Lung microvascular endothelial cell (primary cell): ENCODE results near the gene BUD31. TPM values are rescaled to one million over a fixed set of nuclear protein-coding genes. Genes with fewer than 3 reads are reported as not detected.
A peak's percentile ranks its signal among the peaks of the same experiment; 100 is the strongest.
"Not testable (repeated sequence)": the region's sequence is repeated elsewhere in the genome, so short reads cannot be mapped to it uniquely, and the experiment has no call there.

ENCODE experiments used
- DNase-seq, 2 donors: peaks; one replicate each; pipeline versions ENCODE4 v3.0.0 to v3.0.0-alpha.2; 2010; ENCODE audit warnings: low read depth in 2 of 2
- total RNA-seq: library from RNA; depleted of rRNA; stranded (reverse); fragments of >200 nt; gene quantifications from 2 replicates; pipeline ENCODE4 v1.2.1, GENCODE V29; 2014

BUD31 gene
- 73.0 and 75.0 TPM in 2 replicates for total RNA-seq

GRCh38 chr7:99408379-99409191 is at the start of gene BUD31, which contains the start of gene PDAP1:
TSS of gene BUD31 (plus strand) at chr7:99408969. CDS start at chr7:99411093, 2,124 bp downstream.
TSS of gene PDAP1 (minus strand) at chr7:99408597. CDS start at chr7:99408548, 49 bp downstream.
- DNase-seq = peak; percentile 94 to 97

GRCh38 chr7:99359465-99360154 is 49.2 kb upstream of the BUD31 start:
- DNase-seq = no peak

- peak in 1 of 2 donors; percentile 16 for DNase-seq
Measured at GRCh38 chr7:99362801-99363200, 46.0 kb upstream of the BUD31 start.

- DNase-seq = no peak
Measured at GRCh38 chr7:99363286-99363685, 45.5 kb upstream of the BUD31 start.

GRCh38 chr7:99365318-99366141 is 43.2 kb upstream of the BUD31 start:
- DNase-seq = peak; percentile 35 to 58

GRCh38 chr7:99366646-99367045 is 42.1 kb upstream of the BUD31 start:
- no peak for DNase-seq

DNA sequence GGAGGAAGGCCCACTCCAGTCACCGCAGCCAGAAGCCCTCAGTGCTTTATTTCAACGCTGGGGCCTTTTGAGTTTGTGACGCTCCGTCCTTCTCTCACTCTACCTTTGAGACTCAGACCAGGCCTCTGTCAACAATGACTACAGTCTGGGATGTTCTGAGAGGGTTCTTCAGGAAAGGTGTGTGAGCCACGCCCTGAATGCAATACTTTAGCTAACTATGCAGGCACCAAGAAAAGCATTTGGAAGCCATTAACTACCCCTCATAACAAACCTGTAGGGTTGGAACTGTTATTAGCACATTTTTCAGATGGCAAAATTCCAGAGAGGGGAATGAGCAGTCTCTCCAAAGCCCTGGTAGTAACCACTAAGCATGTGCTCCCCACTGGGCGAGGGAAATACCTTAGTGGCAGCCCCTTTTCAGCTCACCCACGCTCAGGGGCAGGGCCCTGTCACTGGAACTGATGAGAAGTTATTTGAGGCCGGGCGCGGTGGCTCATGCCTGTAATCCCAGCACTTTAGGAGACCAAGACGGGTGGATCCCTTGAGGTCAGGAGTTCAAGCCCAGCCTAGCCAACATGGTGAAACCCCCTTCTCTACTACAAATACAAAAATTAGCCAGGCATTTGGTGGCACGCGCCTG is 39.9 kb upstream of the BUD31 start:
- no peak for DNase-seq

- no peak for DNase-seq
Measured at GRCh38 chr7:99369767-99370391, 38.9 kb upstream of the BUD31 start.

- no peak for DNase-seq
Measured at GRCh38 chr7:99371376-99371920, 37.3 kb upstream of the BUD31 start.

DNA sequence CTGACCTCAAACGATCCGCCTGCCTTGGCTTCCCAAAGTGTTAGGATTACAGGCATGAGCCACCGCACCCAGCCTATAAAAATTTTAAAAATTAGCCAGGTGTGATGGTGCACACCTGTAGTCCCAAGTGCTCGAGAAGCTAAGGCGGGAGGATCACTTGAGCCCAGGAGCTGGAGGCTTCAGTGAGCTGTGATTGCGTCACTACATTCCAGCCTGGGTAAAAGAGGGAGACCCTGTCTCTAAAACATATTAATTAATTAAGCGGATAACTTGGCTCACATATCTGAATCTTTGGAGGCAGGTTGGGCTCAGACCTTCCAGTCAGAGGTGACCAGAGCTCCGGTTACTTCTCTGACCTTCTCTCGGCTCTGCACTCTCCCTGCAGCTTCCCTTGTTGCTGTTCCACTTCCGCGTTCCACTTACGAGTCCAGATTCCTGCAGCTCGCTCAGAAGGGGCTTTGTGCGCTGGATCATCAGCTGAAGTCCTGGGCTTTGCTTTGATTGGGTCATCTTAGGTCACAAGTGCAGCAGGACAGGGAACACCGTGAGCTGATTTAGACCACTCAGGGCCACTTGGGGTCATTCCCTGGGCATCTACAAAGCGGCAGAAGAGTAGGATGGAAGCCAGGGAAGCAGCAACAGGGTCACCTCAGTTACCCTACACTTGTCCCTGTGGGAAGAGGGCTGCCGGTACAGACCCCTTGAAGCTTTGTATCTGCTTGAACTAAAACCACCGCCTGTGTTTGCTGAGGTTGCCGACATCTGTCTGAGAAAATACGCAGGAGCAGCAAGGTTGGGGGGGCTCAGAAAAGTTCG is 36.3 kb upstream of the BUD31 start:
- DNase-seq = peak in 1 of 2 donors; percentile 52

DNA sequence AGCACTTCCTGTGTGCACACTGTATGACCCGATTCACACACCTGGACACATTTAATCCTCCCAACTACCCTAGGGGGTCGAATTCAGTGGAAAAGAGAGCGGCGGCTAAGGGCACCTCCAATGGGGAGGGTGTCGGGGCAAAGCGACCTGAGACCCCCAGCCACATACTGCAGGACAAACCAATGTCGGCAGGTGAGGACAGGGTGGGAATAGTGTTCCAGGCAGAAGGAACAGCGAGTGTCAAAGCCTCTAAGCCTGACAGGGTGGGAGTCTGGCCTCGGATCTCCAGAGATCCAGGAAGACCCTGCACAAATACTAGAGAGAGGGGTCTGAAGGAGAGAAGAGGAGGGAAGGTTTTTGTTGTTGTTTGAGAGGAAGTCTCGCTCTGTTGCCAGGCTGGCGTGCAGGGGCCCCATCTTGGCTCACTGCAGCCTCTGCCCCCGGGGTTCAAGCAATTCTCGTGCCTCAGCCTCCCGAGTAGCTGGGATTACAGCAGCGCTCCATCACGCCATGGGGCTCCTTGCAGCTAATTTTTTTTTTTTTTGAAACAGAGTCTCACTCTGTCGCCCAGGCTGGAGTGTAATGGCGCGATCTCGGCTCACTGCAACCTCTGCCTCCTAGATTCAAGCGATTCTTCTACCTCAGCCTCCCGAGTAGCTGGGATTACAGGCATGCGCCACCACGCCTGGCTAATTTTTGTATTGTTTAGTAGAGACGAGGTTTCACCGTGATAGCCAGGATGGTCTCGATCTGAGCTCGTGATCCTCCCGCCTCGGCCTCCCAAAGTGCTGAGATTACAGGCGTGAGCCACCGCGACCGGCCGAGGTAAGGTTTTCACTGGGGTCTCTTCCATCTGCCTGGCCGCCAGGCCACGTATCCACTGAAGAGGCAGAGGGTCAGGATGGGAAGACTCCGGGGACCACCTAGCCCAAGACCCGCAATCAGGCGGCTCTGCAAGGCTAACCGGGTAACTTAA is 35.4 kb upstream of the BUD31 start:
- DNase-seq = no peak

DNA sequence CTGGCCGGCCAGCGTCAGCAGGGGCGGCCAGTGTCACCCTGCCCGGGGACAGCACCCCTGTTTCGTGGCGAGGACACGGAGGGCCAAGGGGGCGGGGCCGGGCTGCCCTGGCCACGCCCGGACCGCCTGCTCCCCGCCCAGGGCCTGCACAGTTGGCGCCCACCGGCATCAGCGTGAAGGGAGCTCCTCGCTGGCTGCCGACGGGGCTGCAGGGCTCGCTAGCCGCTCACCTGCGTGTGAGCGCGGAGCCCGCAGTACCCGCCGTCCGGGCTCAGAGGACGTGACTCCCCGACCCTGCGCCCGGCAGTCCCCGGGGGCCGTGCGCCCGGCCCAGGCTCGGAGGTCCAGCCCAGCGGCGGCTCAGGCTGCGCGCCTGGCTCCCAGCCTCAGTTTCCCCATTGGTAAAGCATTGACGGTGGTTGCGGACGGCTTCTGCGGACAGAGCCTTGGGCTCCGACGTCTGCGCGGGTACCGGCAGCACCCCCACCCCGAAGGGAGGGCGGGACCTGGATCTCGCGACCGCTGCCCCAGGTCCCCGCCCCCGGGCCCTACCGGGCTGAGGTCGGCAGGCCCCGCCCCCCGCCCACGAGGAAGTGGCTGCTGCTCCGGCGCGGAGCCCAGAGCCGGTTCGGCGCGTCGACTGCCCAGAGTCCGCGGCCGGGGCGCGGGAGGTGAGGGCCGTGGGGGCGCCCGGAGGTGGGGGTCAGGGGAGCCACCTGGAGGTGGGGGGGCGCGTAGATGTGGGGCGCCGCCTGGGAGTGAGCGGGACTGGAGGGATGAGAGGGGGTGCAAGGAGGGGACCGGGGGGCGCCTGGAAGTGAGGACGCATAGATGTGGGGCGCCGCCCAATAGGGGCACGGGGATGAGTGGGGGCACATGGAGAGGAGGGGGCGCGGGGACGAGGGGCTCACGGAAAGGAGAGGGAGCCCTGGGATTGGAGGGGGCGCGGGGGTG is 34.4 kb upstream of the BUD31 start, which contains the start of gene ARPC1B:
ARPC1B (plus strand) TSS at position 620 of the 954 bp plus-strand sequence. CDS start 10,985 bp downstream, outside the sequence.
- DNase-seq = peak; percentile 77 to 79

DNA sequence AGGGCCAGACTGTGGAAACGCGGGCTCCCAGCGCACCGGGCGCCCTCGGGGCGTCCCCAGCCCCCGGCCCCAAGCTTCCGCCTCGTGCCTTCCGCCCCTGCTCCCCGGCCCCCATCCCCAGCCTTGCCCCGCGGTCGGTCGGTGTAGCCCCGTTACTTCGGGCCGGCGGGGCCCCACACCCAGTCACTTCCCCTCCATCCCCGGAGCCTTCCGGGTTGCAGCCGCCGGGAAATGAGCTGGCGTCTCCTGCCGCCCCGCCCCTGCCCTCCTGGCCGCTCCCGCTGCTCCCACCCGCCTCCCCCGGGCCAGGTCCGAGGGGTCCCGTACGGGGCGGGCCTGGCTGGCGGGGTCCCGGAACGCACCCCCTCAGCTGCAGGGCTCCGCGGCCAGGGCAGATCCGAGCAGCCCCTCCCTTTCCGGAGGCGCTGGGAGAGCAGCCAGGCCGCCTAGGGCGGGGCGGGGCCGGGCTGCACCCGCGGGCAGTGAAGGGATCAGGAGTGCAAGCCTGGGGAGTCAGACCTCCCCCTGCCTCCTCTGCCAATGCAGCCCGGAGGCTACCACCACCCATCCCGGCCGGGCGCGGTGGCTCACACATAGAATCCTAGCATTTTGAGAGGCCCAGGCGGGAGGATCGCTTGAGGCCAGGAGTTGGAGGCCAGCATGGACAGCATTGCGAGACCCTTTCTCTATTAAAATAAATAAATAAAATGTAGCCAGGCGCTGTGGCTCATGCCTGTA is 33.5 kb upstream of the BUD31 start:
- peak; percentile 75 to 83 for DNase-seq

DNA sequence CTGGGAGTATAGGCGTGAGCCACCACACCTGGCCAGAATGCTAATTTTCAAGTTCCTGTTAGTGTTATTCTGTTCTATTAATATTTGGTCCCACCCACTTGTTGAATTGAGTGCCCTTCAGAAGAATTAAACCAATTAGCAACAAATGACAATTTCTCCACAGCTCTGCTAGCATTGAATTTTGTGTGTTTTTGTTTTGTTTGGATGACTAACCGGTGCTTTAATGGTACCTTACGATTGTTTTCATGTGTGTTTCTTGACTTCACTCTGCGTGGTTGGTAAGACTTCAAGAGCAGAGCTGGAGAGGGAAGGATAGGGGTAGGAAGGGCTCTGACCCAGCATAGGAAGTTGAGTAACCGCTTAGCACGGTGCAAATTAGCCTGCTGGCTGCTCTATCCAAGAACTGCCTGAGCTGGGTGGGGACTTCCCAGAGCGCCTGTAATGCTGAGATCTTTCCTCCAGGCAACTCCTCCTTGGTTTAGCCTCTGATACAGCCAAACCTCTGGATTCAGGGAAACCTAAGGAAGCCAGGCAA is 29.7 kb upstream of the BUD31 start:
- peak; percentile 71 to 99 for DNase-seq

DNA sequence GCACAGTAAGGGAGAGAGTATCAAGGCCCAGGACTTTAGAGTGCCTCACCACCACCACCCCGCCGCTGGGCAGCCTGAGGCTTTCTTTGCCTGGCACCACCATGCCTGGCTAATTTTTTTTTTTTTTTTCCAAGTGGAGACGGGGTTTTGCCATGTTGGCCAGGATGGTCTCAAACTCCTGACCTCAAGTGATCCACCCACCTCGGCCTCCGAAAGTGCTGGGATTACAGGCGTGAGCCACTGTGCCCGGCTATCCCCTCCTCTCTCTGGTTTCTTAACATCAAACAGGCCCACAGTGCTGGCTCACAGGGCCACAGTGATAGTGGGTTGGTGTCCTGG is 29.1 kb upstream of the BUD31 start:
- DNase-seq = not testable (repeated sequence)
